Kidney (tissue), 14 donors: ENCODE data around the gene EPHA4. TPM values are rescaled to one million over a fixed set of nuclear protein-coding genes. Genes with fewer than 3 reads are reported as not detected.
"Not testable (repeated sequence)": the region's sequence is repeated elsewhere in the genome, so short reads cannot be mapped to it uniquely, and the experiment has no call there.

Experiments used
- DNase-seq, 5 donors: peaks; one replicate each; pipeline ENCODE4 v3.0.0-alpha.2; 2013 to 2020
- FAIRE-seq: peaks from 2 replicates; lab custom pipeline; 2012; peaks lifted over from hg19 to GRCh38; lab: Jason Lieb, UNC
- H3K27ac ChIP-seq, 2 donors: one replicate each; pipeline ENCODE4 v1.7.0; 2013; ENCODE audit warnings: low read depth in 2 of 2, low read length in 2 of 2, inconsistent platforms in 1 of 2
- H3K27me3 ChIP-seq: one replicate; pipeline ENCODE4 v1.7.1; 2013; ENCODE audit warnings: low read length, inconsistent platforms; ENCODE audit not compliant: control insufficient read depth, insufficient read depth
- H3K36me3 ChIP-seq, 3 donors: one replicate each; pipeline versions ENCODE4 v1.7.0 to v1.7.1; 2013; ENCODE audit warnings: low read length in 3 of 3, control low read depth in 1 of 3, inconsistent platforms in 1 of 3; ENCODE audit not compliant: insufficient read depth in 3 of 3, control insufficient read depth in 2 of 3
- H3K4me1 ChIP-seq, 3 donors: one replicate each; pipeline versions ENCODE4 v1.7.0 to v1.7.1; 2013; ENCODE audit warnings: low read length in 3 of 3, inconsistent platforms in 1 of 3, low read depth in 1 of 3; ENCODE audit not compliant: control insufficient read depth in 2 of 3, insufficient read depth in 2 of 3
- H3K4me3 ChIP-seq, 3 donors: one replicate each; pipeline versions ENCODE4 v1.7.0 to v1.8.1; 2013; ENCODE audit warnings: low read length in 3 of 3, control low read depth in 1 of 3, inconsistent platforms in 1 of 3
- H3K9ac ChIP-seq, 3 donors: one replicate each; pipeline versions ENCODE4 v1.7.0 to v1.7.1; 2013; ENCODE audit warnings: low read length in 3 of 3, control low read depth in 1 of 3, inconsistent platforms in 1 of 3
- H3K9me3 ChIP-seq, 3 donors: one replicate each; pipeline versions ENCODE4 v1.7.0 to v1.7.1; 2013; ENCODE audit warnings: low read length in 3 of 3, control low read depth in 1 of 3, inconsistent platforms in 1 of 3; ENCODE audit not compliant: control insufficient read depth in 2 of 3, insufficient read depth in 1 of 3
- intact Hi-C: fragments of 100-400 bp; cut with DNase I; formaldehyde crosslinking; loops from one replicate; pipeline ENCODE4 v1.11.1; 2022
- polyA plus RNA-seq: library from polyadenylated mRNA; stranded (reverse); fragments of 350-450 nt; fragmentation: Illumina TruSeq; extraction: RNeasy Lipid Tissue Mini Kit (QIAGEN cat#74804); gene quantifications from one replicate; pipeline ENCODE4 v1.2.3, GENCODE V29; 2014; ENCODE audit warnings: low read depth, low replicate concordance; ENCODE audit not compliant: insufficient read depth
- total RNA-seq: library from RNA; stranded (reverse); fragmentation: NEBNext Ultra II Directional; extraction: Animal tissue kit (Norgen Biotek cat#: 25700); gene quantifications from one replicate; pipeline ENCODE4 v1.2.1, GENCODE V29; 2021
- TF ChIP-seq, protein P1 (sequence below): IDR thresholded peaks from 3 replicates; pipeline ENCODE4 v1.5.1; 2012; ENCODE audit warnings: mild to moderate bottlenecking, moderate library complexity, borderline replicate concordance; ENCODE audit not compliant: insufficient read depth; ENCODE audit errors: extremely low read depth
- donor health status: control.
- donor health status: control.
- donor health status: control.
- donor health status: control.
- donor health status: control.
- donor health status: DM: yes; HTN: yes; CAD: no.
- donor health status: Normal renal cell carcinoma (clear cell type).

The EPHA4 gene
- total and polyA plus RNA-seq, 2 donors from 2014 or later = 4.8 to 38.0 TPM

DNA sequence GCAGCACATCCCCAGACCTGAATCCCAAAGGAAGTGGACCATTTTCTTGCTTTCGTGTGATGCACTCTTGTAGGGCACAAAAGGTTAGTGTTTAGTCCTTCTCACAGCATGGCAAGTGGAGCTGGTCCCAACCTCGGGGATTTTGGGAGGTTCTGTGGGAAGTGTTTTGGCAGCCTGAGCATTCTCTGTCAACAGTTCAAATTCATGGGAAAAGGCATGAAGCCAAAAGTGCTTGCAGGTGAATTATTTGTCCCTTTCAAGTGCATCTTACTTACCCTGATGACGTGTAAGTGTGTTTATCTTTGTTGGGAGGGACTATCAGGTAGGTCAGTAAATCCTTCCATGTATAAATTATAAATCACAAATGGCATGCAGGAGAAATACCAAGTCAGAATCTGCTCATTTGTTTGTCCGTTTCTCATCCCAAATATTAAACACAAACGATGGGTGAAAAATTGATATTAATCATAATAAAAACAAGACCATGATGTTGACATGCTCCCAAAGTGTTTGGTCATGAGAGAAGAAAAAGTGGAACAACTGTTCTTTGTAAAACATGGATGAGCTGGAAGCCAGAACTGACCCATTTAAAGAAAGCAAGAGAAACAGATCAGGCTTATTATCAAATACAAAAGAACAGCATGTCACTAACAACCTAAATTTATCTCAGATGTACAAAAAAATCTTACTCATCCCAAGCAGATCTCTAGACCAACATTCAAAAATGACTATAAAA is 57.6 kb downstream of the EPHA4 start:
- Histone ChIP-seq H3K9ac (no peak overlapping the region), H3K9me3 (no peaks in the 10 kb centered on the region), H3K36me3 (no peaks in the 10 kb centered on the region), H3K27me3 (no peaks in the 10 kb centered on the region), H3K4me1 (peaks cover 0 to 2% (median 0%) of the 10 kb centered on the region in 3 donors), H3K27ac (no peak overlapping the region), H3K4me3 (no peak overlapping the region)
- FAIRE-seq = no peak
- DNase-seq = no peak
- intact Hi-C loops = no loop called here
- TF ChIP-seq, protein P1, sequence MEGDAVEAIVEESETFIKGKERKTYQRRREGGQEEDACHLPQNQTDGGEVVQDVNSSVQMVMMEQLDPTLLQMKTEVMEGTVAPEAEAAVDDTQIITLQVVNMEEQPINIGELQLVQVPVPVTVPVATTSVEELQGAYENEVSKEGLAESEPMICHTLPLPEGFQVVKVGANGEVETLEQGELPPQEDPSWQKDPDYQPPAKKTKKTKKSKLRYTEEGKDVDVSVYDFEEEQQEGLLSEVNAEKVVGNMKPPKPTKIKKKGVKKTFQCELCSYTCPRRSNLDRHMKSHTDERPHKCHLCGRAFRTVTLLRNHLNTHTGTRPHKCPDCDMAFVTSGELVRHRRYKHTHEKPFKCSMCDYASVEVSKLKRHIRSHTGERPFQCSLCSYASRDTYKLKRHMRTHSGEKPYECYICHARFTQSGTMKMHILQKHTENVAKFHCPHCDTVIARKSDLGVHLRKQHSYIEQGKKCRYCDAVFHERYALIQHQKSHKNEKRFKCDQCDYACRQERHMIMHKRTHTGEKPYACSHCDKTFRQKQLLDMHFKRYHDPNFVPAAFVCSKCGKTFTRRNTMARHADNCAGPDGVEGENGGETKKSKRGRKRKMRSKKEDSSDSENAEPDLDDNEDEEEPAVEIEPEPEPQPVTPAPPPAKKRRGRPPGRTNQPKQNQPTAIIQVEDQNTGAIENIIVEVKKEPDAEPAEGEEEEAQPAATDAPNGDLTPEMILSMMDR = no peak

DNA sequence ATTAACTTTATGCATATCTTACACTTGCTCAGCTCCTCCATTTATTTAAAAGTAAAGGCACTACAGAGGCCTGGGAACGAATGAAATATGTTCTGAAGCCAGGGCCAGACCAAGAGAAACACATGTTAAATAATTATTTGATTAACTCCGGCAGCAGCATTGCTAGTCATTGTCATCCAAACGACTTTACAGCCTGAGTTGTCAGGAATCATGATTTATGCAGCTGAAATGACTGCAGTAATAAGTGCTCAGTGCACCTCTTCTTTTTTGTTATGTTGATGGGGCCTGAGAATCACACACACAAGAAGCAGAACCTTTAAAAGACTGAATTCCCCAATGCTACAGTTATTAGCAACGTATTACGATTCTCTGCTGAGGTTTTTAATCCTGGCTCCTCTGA is 58.9 kb downstream of the EPHA4 start:
- no peaks in the 10 kb centered on the region for H3K36me3 ChIP-seq
- DNase-seq (no peak), FAIRE-seq (no peak)
- intact Hi-C loops = no loop called here
- no peak overlapping the region for H3K9ac ChIP-seq
- H3K9me3 ChIP-seq = no peaks in the 10 kb centered on the region
- no peaks in the 10 kb centered on the region for H3K4me1 ChIP-seq
- H3K27ac ChIP-seq = no peak overlapping the region
- no peak overlapping the region for H3K4me3 ChIP-seq
- TF ChIP-seq, protein P1 = no peak
- H3K27me3 ChIP-seq = no peaks in the 10 kb centered on the region

DNA sequence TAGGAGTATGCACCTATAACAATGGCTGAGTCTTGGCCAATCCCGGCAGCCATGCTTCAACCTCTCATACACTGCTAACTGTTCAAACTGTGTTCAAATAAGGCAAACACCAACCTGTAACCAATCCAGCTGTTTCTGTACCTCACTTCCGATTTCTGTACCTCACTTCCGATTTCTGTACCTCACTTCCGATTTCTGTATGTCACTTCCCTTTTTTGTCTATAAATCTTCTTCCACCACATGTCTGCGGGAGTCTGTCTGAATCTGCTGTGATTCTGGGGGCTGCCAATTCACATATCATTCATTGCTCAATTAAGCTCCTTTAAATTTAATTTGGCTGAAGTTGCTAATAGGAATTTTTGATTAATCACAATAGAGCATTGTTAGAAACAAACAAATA is 60.8 kb downstream of the EPHA4 start:
- H3K27me3 ChIP-seq, H3K36me3 ChIP-seq, H3K27ac ChIP-seq, H3K9me3 ChIP-seq, DNase-seq, H3K4me3 ChIP-seq, intact Hi-C loops, H3K4me1 ChIP-seq, H3K9ac ChIP-seq, FAIRE-seq: not testable (repeated sequence)

DNA sequence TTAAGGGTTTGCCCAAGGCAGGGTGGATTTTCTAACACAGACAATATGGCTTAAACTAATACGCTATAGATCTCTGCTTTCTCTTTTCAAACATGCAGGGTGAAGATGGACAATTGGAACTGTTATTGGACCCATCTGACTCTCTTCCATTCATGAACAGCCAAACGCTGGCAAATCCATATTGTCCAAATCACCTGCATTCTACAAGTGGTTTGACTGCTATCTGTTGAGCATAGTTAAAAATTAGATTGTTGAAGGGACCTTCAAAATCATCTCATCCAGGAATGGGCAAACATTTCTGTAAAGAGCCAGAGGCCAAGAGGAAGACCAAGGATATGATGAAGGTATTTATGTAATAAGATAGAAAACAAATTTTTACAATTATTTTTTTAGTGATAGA is 65.6 kb downstream of the EPHA4 start:
- intact Hi-C loops = no loop called here
- no peak for DNase-seq
- Histone ChIP-seq H3K27ac (no peak overlapping the region), H3K9ac (no peak overlapping the region), H3K4me3 (no peak overlapping the region), H3K9me3 (no peaks in the 10 kb centered on the region), H3K36me3 (no peaks in the 10 kb centered on the region), H3K4me1 (peaks cover 0 to 4% (median 0%) of the 10 kb centered on the region in 3 donors), H3K27me3 (no peaks in the 10 kb centered on the region)
- TF ChIP-seq, protein P1 = no peak
- FAIRE-seq = no peak
